Astrocyte (in vitro differentiated cells and primary cell): Measurements from ENCODE around the gene JAZF1. TPM values are rescaled to one million over a fixed set of nuclear protein-coding genes. Genes with fewer than 3 reads are reported as not detected.
A peak's percentile ranks its signal among the peaks of the same experiment; 100 is the strongest.

Experiments
- DNase-seq: peaks from one replicate; pipeline ENCODE4 v3.0.0-alpha.2; 2010; ENCODE audit warnings: low read depth
- FAIRE-seq: peaks from 2 replicates; lab custom pipeline; 2011; peaks lifted over from hg19 to GRCh38; lab: Jason Lieb, UNC
- H2AFZ ChIP-seq: 2 replicates; pipeline ENCODE4 v1.6.0; 2012; ENCODE audit warnings: low read depth, low read length, inconsistent platforms
- H3K27ac ChIP-seq: 2 replicates; pipeline ENCODE4 v1.5.1; 2011; ENCODE audit warnings: low read depth, low read length, inconsistent platforms
- H3K27me3 ChIP-seq: 2 replicates; pipeline ENCODE4 v1.6.0; 2011; ENCODE audit warnings: low read length, inconsistent platforms; ENCODE audit not compliant: insufficient read depth
- H3K36me3 ChIP-seq: 2 replicates; pipeline ENCODE4 v1.5.1; 2011; ENCODE audit warnings: low read length, inconsistent platforms; ENCODE audit not compliant: insufficient read depth
- H3K4me1 ChIP-seq: 2 replicates; pipeline ENCODE4 v1.5.1; 2011; ENCODE audit warnings: low read length, inconsistent platforms; ENCODE audit not compliant: insufficient read depth
- H3K4me2 ChIP-seq: 2 replicates; pipeline ENCODE4 v1.6.0; 2012; ENCODE audit warnings: low read length, inconsistent platforms
- H3K4me3 ChIP-seq: 2 replicates; pipeline ENCODE4 v1.5.1; 2011; ENCODE audit warnings: low read depth, mild to moderate bottlenecking, low read length, inconsistent platforms; ENCODE audit not compliant: insufficient read depth
- H3K79me2 ChIP-seq: 2 replicates; pipeline ENCODE4 v1.6.0; 2012; ENCODE audit warnings: mild to moderate bottlenecking, low read length, inconsistent platforms; ENCODE audit not compliant: insufficient read depth
- H3K9ac ChIP-seq: 2 replicates; pipeline ENCODE4 v1.6.0; 2012; ENCODE audit warnings: mild to moderate bottlenecking, low read length, inconsistent platforms
- H3K9me3 ChIP-seq: 2 replicates; pipeline ENCODE4 v1.5.1; 2012; ENCODE audit warnings: low read depth, mild to moderate bottlenecking, low read length, inconsistent platforms; ENCODE audit not compliant: insufficient read depth
- H4K20me1 ChIP-seq: 2 replicates; pipeline ENCODE4 v1.6.0; 2012; ENCODE audit warnings: low read length, inconsistent platforms; ENCODE audit not compliant: insufficient read depth
- H3K27ac Mint-ChIP-seq: one replicate; pipeline ENCODE4 v1.8.0; 2021; ENCODE audit warnings: mild to moderate bottlenecking, mixed read lengths; ENCODE audit not compliant: unreplicated experiment
- H3K27me3 Mint-ChIP-seq: one replicate; pipeline ENCODE4 v1.8.0; 2021; ENCODE audit warnings: low read depth, mixed read lengths; ENCODE audit not compliant: unreplicated experiment
- H3K36me3 Mint-ChIP-seq: one replicate; pipeline ENCODE4 v1.8.0; 2021; ENCODE audit warnings: low read depth, mixed read lengths; ENCODE audit not compliant: unreplicated experiment
- H3K4me1 Mint-ChIP-seq: one replicate; pipeline ENCODE4 v1.8.0; 2021; ENCODE audit warnings: low read depth, mixed read lengths; ENCODE audit not compliant: unreplicated experiment
- H3K4me3 Mint-ChIP-seq: one replicate; pipeline ENCODE4 v1.8.0; 2021; ENCODE audit warnings: mild to moderate bottlenecking, moderate library complexity, mixed read lengths; ENCODE audit not compliant: unreplicated experiment
- H3K9me3 Mint-ChIP-seq: one replicate; pipeline ENCODE4 v1.8.0; 2021; ENCODE audit warnings: mild to moderate bottlenecking, mixed read lengths; ENCODE audit not compliant: unreplicated experiment
- EZH2 ChIP-seq: IDR thresholded peaks from 2 replicates; pipeline ENCODE4 v1.6.1; 2012; ENCODE audit warnings: mild to moderate bottlenecking, low read length, inconsistent platforms; ENCODE audit not compliant: insufficient read depth
- total RNA-seq: library from RNA; stranded (reverse); gene quantifications from 2 replicates; pipeline ENCODE4 v1.2.1, GENCODE V29; 2021
- TF ChIP-seq, protein P1 (sequence below): IDR thresholded peaks from 2 replicates; pipeline ENCODE4 v1.5.1; 2011; ENCODE audit warnings: low read depth, mild to moderate bottlenecking, inconsistent platforms, low read length, moderate library complexity; ENCODE audit not compliant: insufficient read depth

JAZF1 gene
- total RNA-seq, 1 donor from 2014 or later: 20.1 TPM

DNA sequence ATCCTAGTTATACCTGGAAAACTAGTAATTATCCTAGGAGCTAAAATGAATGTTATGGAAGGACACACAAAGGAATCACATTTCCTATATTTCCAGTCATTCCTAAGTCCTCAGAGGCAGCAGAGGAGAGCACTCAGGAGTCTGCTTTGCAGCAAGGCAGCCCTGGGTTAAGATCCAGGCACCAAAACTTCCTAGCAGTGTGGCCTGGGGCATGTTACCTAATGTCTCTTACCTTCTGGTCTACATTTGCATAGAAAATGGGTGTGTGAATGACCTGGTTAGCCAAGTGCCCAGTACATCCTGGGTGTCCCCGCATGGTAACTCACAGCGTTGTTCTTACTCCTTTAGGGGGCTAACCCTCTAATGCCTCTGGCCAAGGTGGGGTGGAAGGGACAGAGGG lies 304.8 kb downstream of the JAZF1 start:
- TF ChIP-seq, protein P1, sequence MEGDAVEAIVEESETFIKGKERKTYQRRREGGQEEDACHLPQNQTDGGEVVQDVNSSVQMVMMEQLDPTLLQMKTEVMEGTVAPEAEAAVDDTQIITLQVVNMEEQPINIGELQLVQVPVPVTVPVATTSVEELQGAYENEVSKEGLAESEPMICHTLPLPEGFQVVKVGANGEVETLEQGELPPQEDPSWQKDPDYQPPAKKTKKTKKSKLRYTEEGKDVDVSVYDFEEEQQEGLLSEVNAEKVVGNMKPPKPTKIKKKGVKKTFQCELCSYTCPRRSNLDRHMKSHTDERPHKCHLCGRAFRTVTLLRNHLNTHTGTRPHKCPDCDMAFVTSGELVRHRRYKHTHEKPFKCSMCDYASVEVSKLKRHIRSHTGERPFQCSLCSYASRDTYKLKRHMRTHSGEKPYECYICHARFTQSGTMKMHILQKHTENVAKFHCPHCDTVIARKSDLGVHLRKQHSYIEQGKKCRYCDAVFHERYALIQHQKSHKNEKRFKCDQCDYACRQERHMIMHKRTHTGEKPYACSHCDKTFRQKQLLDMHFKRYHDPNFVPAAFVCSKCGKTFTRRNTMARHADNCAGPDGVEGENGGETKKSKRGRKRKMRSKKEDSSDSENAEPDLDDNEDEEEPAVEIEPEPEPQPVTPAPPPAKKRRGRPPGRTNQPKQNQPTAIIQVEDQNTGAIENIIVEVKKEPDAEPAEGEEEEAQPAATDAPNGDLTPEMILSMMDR: no peak
- TF ChIP-seq EZH2: no peak
- Histone ChIP-seq H3K4me2 (no peak overlapping the region), H4K20me1 (peaks cover 4% of the 10 kb centered on the region), H3K27ac (no peak overlapping the region), H3K9ac (no peak overlapping the region), H3K4me1 (peaks cover 7% of the 10 kb centered on the region), H3K36me3 (no peaks in the 10 kb centered on the region), H3K27me3 (no peaks in the 10 kb centered on the region), H3K79me2 (no peaks in the 10 kb centered on the region), H3K4me3 (no peak overlapping the region), H3K9me3 (no peaks in the 10 kb centered on the region), H2AFZ (no peak overlapping the region)
- no peak overlapping the region for H3K27ac Mint-ChIP-seq
- peaks cover 2% of the 10 kb centered on the region for H3K9me3 Mint-ChIP-seq
- peaks cover 5% of the 10 kb centered on the region for H3K36me3 Mint-ChIP-seq
- H3K27me3 Mint-ChIP-seq: no peaks in the 10 kb centered on the region
- H3K4me3 Mint-ChIP-seq: no peak overlapping the region
- FAIRE-seq: no peak
- H3K4me1 Mint-ChIP-seq: peaks cover 5% of the 10 kb centered on the region
- DNase-seq: no peak

DNA sequence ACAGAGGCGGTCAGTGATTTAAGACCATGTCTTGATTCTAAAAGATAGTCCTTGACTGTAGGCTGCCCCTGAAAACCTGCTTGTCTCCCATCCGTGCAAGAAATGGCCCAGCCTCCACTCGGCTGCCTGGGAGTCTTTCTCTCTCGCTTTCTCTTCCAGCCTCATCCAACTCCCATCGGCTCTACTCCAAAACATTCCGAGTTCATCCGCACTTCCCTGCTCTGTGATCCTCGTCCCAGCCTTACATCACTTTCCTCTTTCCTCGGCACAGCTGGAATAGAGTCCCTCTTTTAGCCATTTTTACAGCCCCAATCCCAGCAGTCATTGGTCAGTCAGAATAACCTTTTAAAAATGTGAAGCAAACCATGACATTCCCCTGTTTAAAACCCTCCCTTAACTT lies 305.5 kb downstream of the JAZF1 start:
- no peak overlapping the region for H3K27ac ChIP-seq
- FAIRE-seq (no peak), DNase-seq (no peak)
- Mint-ChIP-seq H3K27ac (no peak overlapping the region), H3K9me3 (peaks cover 2% of the 10 kb centered on the region), H3K4me3 (no peak overlapping the region), H3K27me3 (no peaks in the 10 kb centered on the region), H3K4me1 (peaks cover 5% of the 10 kb centered on the region), H3K36me3 (peaks cover 5% of the 10 kb centered on the region)
- no peak overlapping the region for H3K4me2 ChIP-seq
- no peak overlapping the region for H3K9ac ChIP-seq
- H2AFZ ChIP-seq: no peak overlapping the region
- H3K4me3 ChIP-seq: no peak overlapping the region
- H3K9me3 ChIP-seq: no peaks in the 10 kb centered on the region
- H3K4me1 ChIP-seq: peaks cover 7% of the 10 kb centered on the region
- H4K20me1 ChIP-seq: peaks cover 4% of the 10 kb centered on the region
- no peaks in the 10 kb centered on the region for H3K27me3 ChIP-seq
- H3K79me2 ChIP-seq: no peaks in the 10 kb centered on the region
- no peaks in the 10 kb centered on the region for H3K36me3 ChIP-seq
- TF ChIP-seq EZH2: no peak
- TF ChIP-seq, protein P1: no peak

DNA sequence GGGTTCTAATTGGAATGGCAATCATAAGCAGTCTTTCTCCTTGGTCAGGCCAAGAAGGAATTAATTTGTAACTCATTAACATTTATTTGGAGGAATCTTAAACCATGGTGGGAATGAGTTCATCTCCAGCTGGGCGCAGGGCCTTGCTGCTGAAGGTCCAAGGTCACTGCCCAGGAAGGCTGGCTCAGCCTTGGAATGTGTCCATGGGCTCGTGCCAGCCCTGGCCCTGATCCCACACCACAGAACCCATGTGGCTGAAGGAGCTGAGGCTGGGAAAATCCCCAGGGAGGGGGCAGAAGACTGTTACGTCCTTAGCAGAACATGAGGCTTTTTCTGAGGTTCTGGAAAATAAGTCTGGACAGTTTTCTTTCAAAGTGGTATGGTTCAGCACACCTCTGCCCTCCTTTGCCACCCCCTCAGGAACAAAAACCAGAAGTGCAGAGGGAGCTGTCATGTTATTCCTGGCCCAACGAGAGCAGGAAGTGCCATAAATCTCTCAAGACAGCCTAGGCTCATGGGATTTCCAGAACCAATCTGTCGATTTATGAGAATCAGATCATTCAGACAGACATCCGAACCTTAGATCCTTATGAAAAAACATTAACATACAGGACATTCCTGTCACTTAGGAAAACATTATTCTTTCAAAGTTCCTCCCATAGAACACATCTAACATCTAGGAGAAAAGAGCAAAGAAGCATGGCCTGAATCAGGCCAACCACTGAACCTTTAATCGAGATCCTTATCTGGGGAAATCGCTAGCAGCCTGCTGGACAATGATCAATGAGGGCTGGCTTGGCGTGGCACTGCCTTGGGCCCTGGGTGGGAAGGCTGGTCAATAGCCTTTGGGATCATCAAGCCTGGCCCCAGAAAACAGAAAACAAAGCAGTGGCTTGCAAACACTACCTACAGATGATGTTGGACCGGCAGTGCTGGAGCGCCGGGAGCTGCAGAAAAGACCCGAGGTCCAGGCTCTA lies 306.3 kb downstream of the JAZF1 start:
- peaks cover 4% of the 10 kb centered on the region for H4K20me1 ChIP-seq
- H3K27ac ChIP-seq: no peak overlapping the region
- no peak overlapping the region for H3K4me3 Mint-ChIP-seq
- H3K9ac ChIP-seq: no peak overlapping the region
- peaks cover 7% of the 10 kb centered on the region for H3K4me1 ChIP-seq
- FAIRE-seq (no peak), DNase-seq (peak; percentile 27)
- H3K4me3 ChIP-seq: no peak overlapping the region
- H3K36me3 Mint-ChIP-seq: peaks cover 5% of the 10 kb centered on the region
- no peak overlapping the region for H2AFZ ChIP-seq
- no peak overlapping the region for H3K27ac Mint-ChIP-seq
- no peak for TF ChIP-seq EZH2
- TF ChIP-seq, protein P1: no peak
- H3K79me2 ChIP-seq: no peaks in the 10 kb centered on the region
- peaks cover 2% of the 10 kb centered on the region for H3K9me3 Mint-ChIP-seq
- H3K4me2 ChIP-seq: peak overlapping the region; percentile 54
- H3K27me3 Mint-ChIP-seq: no peaks in the 10 kb centered on the region
- no peaks in the 10 kb centered on the region for H3K36me3 ChIP-seq
- no peaks in the 10 kb centered on the region for H3K27me3 ChIP-seq
- no peaks in the 10 kb centered on the region for H3K9me3 ChIP-seq
- H3K4me1 Mint-ChIP-seq: peaks cover 5% of the 10 kb centered on the region
